Measurements from ENCODE around the gene BNC2.

DNA sequence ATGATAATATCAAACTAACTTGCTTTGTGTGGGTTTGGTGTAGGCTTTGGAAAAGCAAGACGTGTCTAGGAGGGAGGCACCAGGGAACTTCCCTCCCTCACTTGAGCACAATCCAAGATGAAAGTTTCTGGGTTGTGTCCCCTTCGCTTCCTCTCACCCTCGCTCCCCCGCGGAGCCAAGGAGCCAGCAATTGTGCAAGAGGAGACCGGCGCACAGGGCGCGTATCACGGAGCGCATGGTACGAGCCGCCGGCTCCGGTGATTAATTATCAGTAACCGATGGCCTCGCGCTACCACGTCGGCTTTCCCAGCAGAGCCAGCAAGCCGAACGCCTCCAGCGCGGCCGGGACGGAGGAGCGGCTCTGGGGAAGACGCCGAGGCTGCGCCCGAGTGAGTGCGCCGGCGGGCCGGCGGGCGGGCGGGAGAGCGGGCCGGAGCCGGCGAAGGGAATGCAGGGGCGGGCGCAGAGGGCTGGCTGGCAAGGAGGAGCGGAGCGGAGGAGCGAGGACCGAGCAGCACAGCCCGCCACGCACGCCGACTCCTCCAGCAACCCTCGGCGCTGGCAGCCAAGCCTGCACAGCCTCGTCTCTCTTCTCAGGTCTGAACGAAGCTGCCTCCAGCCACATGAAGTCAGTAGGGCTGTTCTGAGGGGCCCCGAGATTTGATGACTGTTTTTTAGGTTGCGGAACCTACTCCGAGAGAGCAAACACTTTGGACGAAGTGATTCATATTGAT lies 143.6 kb downstream of the BNC2 start:
- TF ChIP-seq TARDBP (IDR thresholded peaks at IDR 0.05) = no peak
- TF ChIP-seq, protein P1, sequence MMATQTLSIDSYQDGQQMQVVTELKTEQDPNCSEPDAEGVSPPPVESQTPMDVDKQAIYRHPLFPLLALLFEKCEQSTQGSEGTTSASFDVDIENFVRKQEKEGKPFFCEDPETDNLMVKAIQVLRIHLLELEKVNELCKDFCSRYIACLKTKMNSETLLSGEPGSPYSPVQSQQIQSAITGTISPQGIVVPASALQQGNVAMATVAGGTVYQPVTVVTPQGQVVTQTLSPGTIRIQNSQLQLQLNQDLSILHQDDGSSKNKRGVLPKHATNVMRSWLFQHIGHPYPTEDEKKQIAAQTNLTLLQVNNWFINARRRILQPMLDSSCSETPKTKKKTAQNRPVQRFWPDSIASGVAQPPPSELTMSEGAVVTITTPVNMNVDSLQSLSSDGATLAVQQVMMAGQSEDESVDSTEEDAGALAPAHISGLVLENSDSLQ (IDR thresholded peaks at IDR 0.05) = no peak
- no peak for TF ChIP-seq FOXK2 (IDR thresholded peaks at IDR 0.05)
- TF ChIP-seq HDGF (IDR thresholded peaks at IDR 0.05; ENCODE audit: borderline replicate concordance) = no peak
- no peak for TF ChIP-seq FOXM1 (IDR thresholded peaks at IDR 0.05; ENCODE audit: borderline replicate concordance)
- TF ChIP-seq SP1 (IDR thresholded peaks at IDR 0.05) = no peak
- no peak for TF ChIP-seq ARNT (IDR thresholded peaks at IDR 0.05)
- no peak for TF ChIP-seq SUZ12 (IDR thresholded peaks at IDR 0.05)
- TF ChIP-seq ZNF384 (IDR thresholded peaks at IDR 0.05) = no peak
- no peak for TF ChIP-seq LEF1 (IDR thresholded peaks at IDR 0.05; ENCODE audit: borderline replicate concordance)
